GM12878 (cell line): ENCODE measurements around the gene CEP120. TPM values are rescaled to one million over a fixed set of nuclear protein-coding genes. Genes with fewer than 3 reads are reported as not detected.

Experiments
- ATAC-seq: fragments of 200-7000 bp; cut with Tn5 transposase; 3 replicates; pipeline ENCODE4 v1.9.1; 2020; ENCODE audit warnings: mild to moderate bottlenecking, moderate library complexity
- BruUV-seq: library from RNA; stranded (reverse); fragments of 400-500 nt; replicated peaks from 2 replicates; lab custom pipeline; 2021; lab: Mats Ljungman, UMichigan
- CTCF ChIA-PET: fragments of 300-600 bp; sonication (Branson Sonifier 250); formaldehyde crosslinking; extraction: SDS; loops from one replicate; lab custom pipeline; 2021; ENCODE audit warnings: inconsistent platforms; lab: Yijun Ruan, JAX
- POLR2A ChIA-PET: fragments of 350-600 bp; formaldehyde crosslinking; extraction: SDS; loops from one replicate; lab custom pipeline; 2021; ENCODE audit warnings: inconsistent platforms; lab: Charles Lee
- RAD21 ChIA-PET: fragments of 300-600 bp; sonication (Branson Sonifier 250); formaldehyde crosslinking; loops from one replicate; lab custom pipeline; 2023; ENCODE audit warnings: antibody characterized with exemption; ENCODE audit not compliant: unreplicated experiment; lab: Charles Lee
- SMC1A ChIA-PET: fragments of 300-600 bp; sonication (Branson Sonifier 250); formaldehyde crosslinking; loops from one replicate; lab custom pipeline; 2023; ENCODE audit not compliant: unreplicated experiment, uncharacterized antibody; lab: Charles Lee
- DNase-seq: peaks from one replicate; pipeline ENCODE4 v3.0.0-alpha.2; 2011; ENCODE audit warnings: low read depth, low spot score
- FAIRE-seq: peaks from 3 replicates; lab custom pipeline; 2011; peaks lifted over from hg19 to GRCh38; lab: Jason Lieb, UNC
- H2AFZ ChIP-seq: 2 replicates; pipeline ENCODE4 v1.6.0; 2011; ENCODE audit warnings: low read depth, low read length, control low read depth; ENCODE audit not compliant: control insufficient read depth
- H3K27ac ChIP-seq: 2 replicates; pipeline ENCODE4 v1.5.1; 2011; ENCODE audit warnings: control low read depth; ENCODE audit not compliant: control insufficient read depth, insufficient read depth
- H3K27me3 ChIP-seq, 2 experiments: replicated peaks in 1 of 2; 2 replicates each; pipeline versions ENCODE4 v1.6.0 to v1.6.1; 2011; ENCODE audit warnings: low read length in 1 of 2; ENCODE audit not compliant: control insufficient read depth in 2 of 2, insufficient read depth in 2 of 2
- H3K36me3 ChIP-seq, 2 experiments: 2 replicates each; pipeline ENCODE4 v1.5.1; 2011; ENCODE audit warnings: low read length in 1 of 2; ENCODE audit not compliant: control insufficient read depth in 2 of 2, insufficient read depth in 2 of 2
- H3K4me1 ChIP-seq: 2 replicates; pipeline ENCODE4 v1.6.1; 2011; ENCODE audit warnings: mild to moderate bottlenecking, low read length, moderate library complexity, mixed read lengths; ENCODE audit not compliant: control insufficient read depth, insufficient read depth
- H3K4me2 ChIP-seq: 2 replicates; pipeline ENCODE4 v1.6.0; 2011; ENCODE audit warnings: control low read depth; ENCODE audit not compliant: control insufficient read depth, insufficient read depth
- H3K4me3 ChIP-seq: fragments of 200-600 bp; sonication (generic); 2 replicates; pipeline ENCODE4 v1.5.1; 2016
- H3K79me2 ChIP-seq: 2 replicates; pipeline ENCODE4 v1.6.0; 2011; ENCODE audit warnings: low read length; ENCODE audit not compliant: control insufficient read depth, insufficient read depth
- H3K9ac ChIP-seq: 2 replicates; pipeline ENCODE4 v1.8.0; 2011; ENCODE audit warnings: low read length, control low read depth, mixed read lengths; ENCODE audit not compliant: control insufficient read depth, insufficient read depth
- H3K9me3 ChIP-seq: replicated peaks from 3 replicates; pipeline ENCODE4 v1.5.1; 2011; ENCODE audit warnings: mild to moderate bottlenecking, low read length; ENCODE audit not compliant: control insufficient read depth, insufficient read depth
- H4K20me1 ChIP-seq: 2 replicates; pipeline ENCODE4 v1.6.0; 2011; ENCODE audit not compliant: control insufficient read depth, insufficient read depth
- ATF7 ChIP-seq: fragments of 450-650 bp; IDR thresholded peaks from 2 replicates; pipeline ENCODE4 v1.6.1; 2016; ENCODE audit warnings: low read depth, mild to moderate bottlenecking
- CREM ChIP-seq: IDR thresholded peaks from 2 replicates; pipeline ENCODE4 v1.6.1; 2014; ENCODE audit warnings: antibody characterized with exemption, low read depth
- CTCF ChIP-seq, 3 experiments: IDR thresholded peaks in 2 of 3; conservative IDR thresholded peaks in 1 of 3; 2 replicates each; pipeline ENCODE4 v1.5.1; 2011; ENCODE audit warnings: low read depth in 3 of 3, low read length in 3 of 3, mild to moderate bottlenecking in 3 of 3, control low read depth in 2 of 3, moderate library complexity in 2 of 3, inconsistent platforms in 1 of 3, mixed read lengths in 1 of 3; ENCODE audit not compliant: control insufficient read depth in 2 of 3, insufficient read depth in 1 of 3; ENCODE audit errors: extremely low read depth in 1 of 3
- IKZF2 ChIP-seq, 2 experiments: fragments of 450-650 bp; IDR thresholded peaks; 2 replicates each; pipeline ENCODE4 v1.6.1; 2017; ENCODE audit warnings: mild to moderate bottlenecking in 2 of 2, moderate library complexity in 2 of 2
- JUNB ChIP-seq: IDR thresholded peaks from 2 replicates; pipeline ENCODE4 v1.6.1; 2016; ENCODE audit warnings: antibody characterized with exemption, mild to moderate bottlenecking
- MYC ChIP-seq: IDR thresholded peaks from 2 replicates; pipeline ENCODE4 v1.6.1; 2011; ENCODE audit warnings: mild to moderate bottlenecking, low read length, moderate library complexity, inconsistent platforms; ENCODE audit not compliant: insufficient read depth, insufficient replicate concordance, insufficient read length, severe bottlenecking
- NRF1 ChIP-seq: conservative IDR thresholded peaks from 2 replicates; pipeline ENCODE4 v1.6.1; 2011; ENCODE audit warnings: mild to moderate bottlenecking, low read depth, low read length, improper control_type of control experiment
- PKNOX1 ChIP-seq: fragments of 450-650 bp; IDR thresholded peaks from 2 replicates; pipeline ENCODE4 v1.6.1; 2016; ENCODE audit warnings: mild to moderate bottlenecking
- RELB ChIP-seq: fragments of 450-650 bp; IDR thresholded peaks from 2 replicates; pipeline ENCODE4 v1.6.1; 2017; ENCODE audit warnings: low read depth, mild to moderate bottlenecking, moderate library complexity
- SPI1 ChIP-seq: IDR thresholded peaks from 2 replicates; pipeline ENCODE4 v1.6.1; 2011; ENCODE audit warnings: low read depth, mild to moderate bottlenecking, low read length, moderate library complexity, borderline replicate concordance; ENCODE audit not compliant: insufficient read depth
- TCF7 ChIP-seq: IDR thresholded peaks from 2 replicates; pipeline ENCODE4 v1.6.1; 2014; ENCODE audit warnings: antibody characterized with exemption, borderline replicate concordance
- USF2 ChIP-seq: IDR thresholded peaks from 2 replicates; pipeline ENCODE4 v1.6.1; 2011; ENCODE audit warnings: low read depth, low read length, improper control_type of control experiment, borderline replicate concordance
- ZBTB4 ChIP-seq: fragments of 450-650 bp; formaldehyde crosslinking; IDR thresholded peaks from 2 replicates; pipeline ENCODE4 v1.4.0; 2022; ENCODE audit warnings: mild to moderate bottlenecking, moderate library complexity
- WGBS: methylation state at CpG from one replicate; pipeline ENCODE4 v1.1.6; 2016; ENCODE audit warnings: low lambda C conversion rate; ENCODE audit not compliant: insufficient replicate concordance, insufficient coverage; ENCODE audit errors: missing lambda C conversion rate; 5-methylcytosine and 5-hydroxymethylcytosine counted together
- in situ Hi-C: fragments of 300-500 bp; cut with MboI; formaldehyde crosslinking; loops from 9 replicates; pipeline ENCODE4 v1.14.3; 2018; ENCODE audit warnings: mixed read lengths
- intact Hi-C: fragments of 100-400 bp; cut with micrococcal nuclease; formaldehyde crosslinking; loops from one replicate; pipeline ENCODE4 v1.14.2; 2022; ENCODE audit not compliant: unreplicated experiment
- polyA plus RNA-seq, 11 experiments: library from polyadenylated mRNA; depleted of rRNA in 4 of 11; unstranded in 6 of 11; stranded (reverse) in 5 of 11; fragments of >200 nt; fragmentation: Nextera tagmentation in 4 of 11; fragmentation: Illumina TruSeq in 1 of 11; extraction: Ambion mirVana in 4 of 11; extraction: Trizol in 1 of 11; gene quantifications; 1 replicate in 1 of 11; 2 replicates in 10 of 11; pipeline versions ENCODE4 v1.2.1 to v1.2.3, GENCODE V29; 2011 to 2016; ENCODE audit warnings: inconsistent platforms in 2 of 11, missing spikeins in 2 of 11, low read depth in 1 of 11
- total RNA-seq, 4 experiments: library from RNA; depleted of rRNA in 3 of 4; stranded (reverse); fragments of >200 nt in 3 of 4; fragmentation: Illumina TruSeq in 1 of 4; extraction: Trizol in 1 of 4; gene quantifications; 2 replicates each; pipeline versions ENCODE4 v1.2.1 to v1.2.3, GENCODE V29; 2013 to 2021

CEP120 gene
- total and polyA plus RNA-seq, 10 of the 15 experiments (the other 5 are each of a cell fraction or from before 2014, with no cell fraction given) = 4.1 to 23.0 (median 13.1) TPM

GRCh38 chr5:123450114-123450513, 26.9 kb upstream of the CEP120 start:
- SMC1A ChIA-PET = interaction anchor here (0.6 to 2.0 kb wide), 14 partner anchors 9 to 1886 kb away, joined by 3 to 17 read pairs (median 4); partner anchors contain the start of genes CEP120 and CSNK1G3
- peak overlapping the region; percentile 20; the same call in 1 of the 2 replicates for H3K4me2 ChIP-seq
- POLR2A ChIA-PET = interaction anchor here (0.7 to 1.1 kb wide), 2 partner anchors 11 to 14 kb away, joined by 3 to 11 read pairs; no protein-coding TSS in a partner anchor
- 0% methylated on average over 1 of the region's 1 CpG for WGBS
- intact Hi-C loops = no loop called here
- ATAC-seq (peak; percentile 25), DNase-seq (no peak), FAIRE-seq (no peak)
- no peak overlapping the region for H3K4me3 ChIP-seq
- no TSS peak for BruUV-seq
- H3K27me3 ChIP-seq = no peaks in the 10 kb centered on the region
- no peaks in the 10 kb centered on the region for H3K79me2 ChIP-seq
- no peak overlapping the region for H3K27ac ChIP-seq
- H2AFZ ChIP-seq = no peak overlapping the region
- H3K9ac ChIP-seq = no peak overlapping the region
- CTCF ChIA-PET = interaction anchor here (1.5 to 2.2 kb wide), 2 partner anchors 12 to 27 kb away, joined by 5 to 16 read pairs; partner anchors contain the start of gene CEP120
- H3K36me3 ChIP-seq = no peaks in the 10 kb centered on the region
- peaks cover 38% of the 10 kb centered on the region for H3K4me1 ChIP-seq
- in situ Hi-C loops = no loop called here
- RAD21 ChIA-PET = interaction anchor here (0.7 to 1.7 kb wide), 12 partner anchors 8 to 160 kb away, joined by 3 to 15 read pairs (median 4); partner anchors contain the start of gene CEP120
- no peaks in the 10 kb centered on the region for H3K9me3 ChIP-seq
- H4K20me1 ChIP-seq = no peaks in the 10 kb centered on the region
- TF ChIP-seq MYC (no peak), ATF7 (0 out of 2 replicates have a peak, but pooled peaks have one; percentile 19), PKNOX1 (no peak), NRF1 (no peak), ZBTB4 (no peak), CTCF (IDR thresholded peaks at IDR 0.05 in 2 of 3, conservative IDR thresholded peaks at IDR 0.05 in 1 of 3; ENCODE audit: control insufficient read depth in 2 of 3, extremely low read depth in 1 of 3, insufficient read depth in 1 of 3, low read depth in 3 of 3, low read length in 3 of 3) (no peak), JUNB (peak; percentile 53; the same call in 1 of the 2 replicates), TCF7 (no peak), IKZF2 (IDR thresholded peaks at IDR 0.05) (0 out of 4 replicates have a peak, but pooled peaks of 1 of the 2 experiments have one; percentile 36), CREM (0 out of 2 replicates have a peak, but pooled peaks have one; percentile 10), SPI1 (peak; percentile 54; the same call in 1 of the 2 replicates), USF2 (no peak), RELB (0 out of 2 replicates have a peak, but pooled peaks have one; percentile 15)
